SW 1271 (cell line): ENCODE data around the gene ACSL6.

Source experiments
- DNase-seq, 2 experiments: peaks; one replicate each; lab custom pipeline; 2025; lab: John Stamatoyannopoulos, UW

ACSL6 gene

DNA sequence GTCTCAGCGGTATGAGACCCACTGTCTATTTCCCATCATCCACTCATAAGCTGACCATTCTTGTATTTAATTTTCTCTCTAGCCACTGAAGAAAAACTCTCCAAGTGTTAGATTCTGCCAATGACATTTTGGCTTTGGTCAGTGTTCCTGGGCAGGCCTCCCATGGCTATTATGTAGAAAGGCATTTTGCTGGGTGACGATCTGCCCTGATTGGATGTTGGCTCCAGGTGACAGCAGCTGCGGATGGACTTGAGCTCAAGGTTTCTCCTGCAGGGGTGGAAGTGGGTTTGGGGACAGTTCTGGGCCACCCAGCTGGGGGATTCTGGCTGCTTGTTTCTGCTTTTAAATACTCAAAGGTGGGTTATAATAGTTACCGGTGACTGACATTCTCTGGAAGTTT, 31.6 kb downstream of the ACSL6 start:
- DNase-seq = no peak

DNA sequence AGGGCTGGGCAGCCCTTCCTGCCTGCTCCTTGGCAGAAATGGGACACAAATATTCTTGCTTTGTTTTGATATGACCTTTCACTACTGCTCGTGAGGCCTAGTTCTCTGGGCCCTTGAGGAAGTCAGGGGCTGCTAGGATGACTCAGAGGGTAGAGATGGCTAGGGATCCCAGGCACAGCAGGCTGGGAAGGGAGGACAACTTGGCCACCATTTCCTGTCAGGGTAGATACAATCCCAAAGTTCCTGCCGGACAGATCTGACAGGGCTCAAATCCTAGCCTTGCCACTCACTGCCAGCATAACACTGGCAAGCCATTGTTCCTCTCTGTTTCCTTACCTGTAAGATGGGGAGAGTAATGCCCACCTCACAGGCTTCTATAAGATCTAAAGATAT, 34.2 kb downstream of the ACSL6 start:
- DNase-seq = no peak

DNA sequence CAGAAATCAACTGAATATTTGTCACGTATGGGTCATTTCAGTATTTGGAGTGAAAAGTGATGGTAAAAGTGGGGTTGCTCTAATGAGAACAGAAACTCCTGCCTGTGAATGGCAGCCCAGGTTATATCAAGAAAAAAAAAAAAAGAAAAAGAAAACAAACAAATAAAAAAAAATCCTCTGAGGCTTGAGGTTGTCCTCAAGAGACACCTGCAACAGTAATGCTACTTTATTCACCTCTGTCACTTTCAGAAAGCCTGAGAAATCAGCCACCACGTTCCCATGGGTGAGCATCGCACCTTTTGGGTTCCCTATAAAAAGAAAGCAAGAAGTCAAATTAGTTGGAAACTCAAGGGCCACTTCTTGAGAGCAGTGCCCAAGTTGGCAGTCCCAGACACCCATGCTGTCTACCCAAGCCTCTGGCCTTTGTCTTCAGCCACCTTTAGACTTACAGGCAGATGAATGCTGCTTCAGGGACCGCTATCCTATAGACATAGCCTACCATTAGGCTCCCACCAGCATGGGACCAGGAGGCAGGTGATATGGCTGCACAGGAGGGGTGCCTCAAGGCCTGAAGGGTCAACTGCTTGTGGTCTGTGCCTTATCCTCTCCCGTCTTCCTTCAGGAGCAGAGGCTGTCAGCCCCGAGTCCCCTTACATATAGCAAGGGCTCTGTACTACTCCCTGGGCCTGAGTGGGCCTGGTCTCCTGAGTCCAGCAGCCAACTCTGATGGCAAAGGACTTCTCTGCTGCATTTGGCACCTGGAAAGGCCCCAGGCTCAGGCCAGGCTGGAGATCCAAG, 34.8 kb downstream of the ACSL6 start:
- no peak for DNase-seq

DNA sequence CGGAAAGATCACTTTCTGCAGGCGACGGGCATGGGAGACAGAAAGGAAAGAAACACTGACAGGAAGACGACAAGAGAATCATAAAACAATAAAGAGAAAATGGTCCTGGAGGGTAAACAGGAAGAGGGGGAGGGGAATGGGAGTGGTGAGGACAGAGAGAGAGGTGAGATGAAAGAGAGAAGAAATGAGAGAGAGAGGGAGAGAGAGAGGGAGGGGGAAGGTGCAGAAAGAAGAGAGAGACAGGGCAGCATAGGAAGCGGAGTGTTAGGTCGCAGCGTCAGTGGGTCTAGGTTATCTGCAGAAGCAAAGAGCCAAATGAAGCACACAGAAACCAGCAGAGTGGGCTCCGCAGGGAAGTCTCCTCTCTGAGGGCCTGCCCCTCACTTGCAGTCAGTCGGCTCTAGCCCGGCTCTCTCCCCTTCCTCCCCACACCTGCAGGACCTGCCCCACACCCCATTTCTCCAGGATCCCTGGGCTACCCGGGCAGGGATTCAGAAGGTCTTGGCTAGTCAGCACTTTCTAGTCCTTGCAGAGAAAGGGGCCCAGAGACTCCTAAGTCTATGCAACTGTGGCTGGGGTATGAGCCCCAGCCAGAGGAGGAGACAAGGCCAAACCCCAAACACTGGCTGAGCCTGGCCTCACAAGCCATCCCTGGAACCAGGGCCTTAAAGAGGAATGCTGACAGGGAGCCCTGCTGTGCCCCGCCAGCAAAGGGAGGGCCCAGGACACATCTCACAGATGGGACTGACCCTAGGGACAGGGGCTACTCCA, 36.3 kb downstream of the ACSL6 start:
- no peak for DNase-seq

DNA sequence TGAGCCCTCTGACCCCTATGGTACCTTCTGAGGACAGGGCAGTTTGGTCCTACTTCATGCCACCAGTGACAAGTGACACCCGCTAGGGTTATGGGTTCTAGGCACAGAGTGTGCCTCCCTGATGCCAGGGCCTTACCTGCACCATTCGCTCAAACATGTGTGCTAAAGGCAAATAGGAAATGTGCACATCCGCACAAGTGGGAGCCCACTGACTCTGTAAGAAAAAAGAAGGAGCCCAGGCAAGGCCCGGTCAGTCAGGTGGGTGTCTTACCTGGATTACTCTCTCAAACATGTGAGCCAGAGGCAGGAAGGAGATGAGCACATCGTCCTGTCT, 36.9 kb downstream of the ACSL6 start:
- no peak for DNase-seq

DNA sequence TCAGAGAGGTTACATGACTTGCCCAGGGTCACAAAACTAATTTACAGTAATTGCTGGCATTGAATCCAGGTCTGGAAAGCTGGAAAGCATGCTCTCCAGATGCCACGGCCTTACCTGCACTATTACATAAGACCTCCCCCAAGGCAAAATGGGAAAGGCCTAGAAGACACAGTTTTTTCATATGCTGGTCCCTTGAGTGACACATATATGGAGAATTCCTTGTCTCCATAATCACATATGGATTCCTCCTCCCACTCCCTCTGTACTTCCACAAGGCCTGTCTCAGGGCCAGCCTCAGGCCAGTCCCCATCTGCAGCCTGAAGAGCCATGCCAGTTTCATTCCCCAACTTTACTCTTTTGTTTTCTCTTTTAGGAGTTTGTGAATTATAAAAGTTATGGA, 37.4 kb downstream of the ACSL6 start:
- DNase-seq = no peak

DNA sequence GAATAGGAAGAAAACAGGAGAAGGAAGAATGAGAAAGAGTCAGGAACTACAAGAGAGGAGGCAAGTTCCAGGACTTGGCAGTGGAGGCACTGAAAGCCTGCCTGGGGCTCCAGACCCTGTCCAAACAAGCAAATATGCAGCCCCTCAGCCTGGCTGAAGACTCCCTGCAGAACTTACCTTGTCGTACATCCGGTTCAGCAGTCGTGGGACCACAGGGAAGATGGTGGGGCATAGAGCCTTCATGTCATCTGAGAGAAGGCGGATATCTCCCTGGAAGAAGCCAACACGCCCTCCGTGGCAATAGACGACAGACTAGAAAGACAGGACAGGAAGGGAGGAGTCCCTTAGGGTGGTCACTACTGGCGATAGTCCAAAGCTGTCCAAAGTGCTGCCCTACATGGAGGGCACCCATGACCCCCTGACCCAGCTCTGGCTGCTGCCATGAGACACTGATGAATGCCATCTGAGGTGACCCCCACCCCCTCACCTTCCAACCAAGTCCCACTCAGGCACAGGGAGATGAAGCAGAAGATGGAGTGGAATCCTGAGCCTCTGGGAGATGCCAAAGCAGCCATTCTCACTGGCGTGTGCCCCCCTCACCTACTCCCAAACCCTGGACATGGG, 38.3 kb downstream of the ACSL6 start:
- DNase-seq = no peak

DNA sequence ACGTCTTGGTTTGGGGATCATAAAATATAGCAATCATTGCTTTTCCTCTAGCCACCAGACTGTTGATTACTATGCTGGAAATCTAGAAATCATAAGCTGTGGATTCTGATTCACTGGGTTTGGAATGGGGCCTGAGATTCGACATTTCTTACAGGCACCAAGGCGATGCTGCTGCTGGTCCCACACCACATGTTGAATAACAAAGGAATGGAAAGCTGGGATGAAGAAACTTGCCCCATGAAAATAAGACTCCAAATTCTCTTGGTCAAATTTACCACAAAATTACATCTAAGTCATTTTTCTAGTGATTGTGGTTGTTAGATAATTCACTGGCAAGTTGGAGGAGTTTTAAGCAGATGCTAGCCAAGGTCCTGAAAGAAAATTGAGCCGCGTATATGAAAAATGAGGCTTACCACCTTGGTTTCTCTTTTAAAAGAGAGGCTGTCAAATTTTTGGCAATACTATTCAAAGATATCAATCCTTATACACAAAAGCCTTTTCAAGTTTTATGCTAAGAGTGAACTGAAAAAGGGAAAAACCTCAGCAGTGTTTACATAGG, 43.0 kb downstream of the ACSL6 start:
- no peak for DNase-seq

DNA sequence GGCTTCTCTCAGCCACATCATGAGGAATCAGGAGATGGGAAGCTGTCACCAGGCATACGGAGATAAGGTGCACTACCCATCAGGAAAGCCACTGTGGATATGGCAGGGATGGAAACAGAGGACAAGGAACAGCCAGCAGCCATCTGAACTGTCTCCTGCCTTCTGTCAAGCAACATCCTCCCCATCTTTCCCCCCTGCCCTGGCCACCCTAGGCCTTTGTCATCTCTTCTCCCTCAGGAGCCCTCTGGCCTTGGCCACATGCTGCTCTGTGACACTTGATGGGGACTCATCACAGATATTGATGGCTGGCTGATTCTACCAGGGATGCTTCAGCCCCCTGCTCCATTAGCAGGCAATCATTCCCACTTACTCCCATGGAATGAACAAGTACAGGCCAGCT, 44.9 kb downstream of the ACSL6 start:
- no peak for DNase-seq

DNA sequence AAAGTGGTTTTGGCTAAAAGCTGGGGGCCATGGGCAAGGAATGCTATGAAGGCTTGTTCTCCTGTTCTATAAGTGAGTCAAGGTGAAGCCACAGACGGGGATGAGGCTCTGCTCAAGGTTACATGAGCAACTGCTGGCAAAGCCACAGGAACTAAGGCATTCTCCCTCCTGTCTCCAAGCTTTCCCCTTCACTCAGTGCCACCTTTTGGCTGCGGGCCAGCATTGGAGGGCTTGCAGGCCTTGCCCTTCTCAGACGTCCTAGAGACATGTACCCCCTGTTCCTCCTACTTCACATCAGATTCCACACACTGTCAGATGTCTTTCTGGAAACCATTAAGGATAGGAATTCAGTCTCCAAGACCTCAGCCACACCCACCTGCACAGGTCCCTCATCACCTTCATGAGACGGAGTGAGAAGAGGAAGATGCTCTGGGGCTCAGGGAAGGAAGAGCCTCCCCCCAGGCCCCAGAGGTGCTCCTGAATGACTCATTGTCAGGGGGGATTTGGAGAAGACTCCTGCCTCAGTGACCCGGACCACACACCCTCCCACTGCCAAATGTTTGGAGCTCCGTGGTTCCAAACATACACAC, 45.5 kb downstream of the ACSL6 start:
- DNase-seq = no peak

DNA sequence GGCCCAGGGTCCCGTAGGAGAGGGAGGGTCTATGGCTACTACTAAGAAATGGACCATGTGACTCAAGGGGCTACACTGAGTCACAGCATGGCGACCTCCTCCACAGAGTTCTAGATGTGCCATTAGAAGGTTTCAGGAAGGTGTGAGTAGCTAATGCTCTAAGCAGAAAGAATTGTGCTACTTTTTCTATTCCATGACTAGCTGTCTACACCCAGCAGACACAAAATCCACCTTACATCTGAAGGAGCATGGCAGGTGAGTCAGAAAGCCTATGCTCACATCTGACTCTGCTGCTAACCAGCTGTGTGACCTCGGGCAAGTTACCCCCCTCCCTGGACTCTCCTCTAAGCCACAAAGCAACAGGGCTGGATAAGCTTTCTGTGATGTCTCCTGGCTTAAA, 51.6 kb downstream of the ACSL6 start:
- no peak for DNase-seq

DNA sequence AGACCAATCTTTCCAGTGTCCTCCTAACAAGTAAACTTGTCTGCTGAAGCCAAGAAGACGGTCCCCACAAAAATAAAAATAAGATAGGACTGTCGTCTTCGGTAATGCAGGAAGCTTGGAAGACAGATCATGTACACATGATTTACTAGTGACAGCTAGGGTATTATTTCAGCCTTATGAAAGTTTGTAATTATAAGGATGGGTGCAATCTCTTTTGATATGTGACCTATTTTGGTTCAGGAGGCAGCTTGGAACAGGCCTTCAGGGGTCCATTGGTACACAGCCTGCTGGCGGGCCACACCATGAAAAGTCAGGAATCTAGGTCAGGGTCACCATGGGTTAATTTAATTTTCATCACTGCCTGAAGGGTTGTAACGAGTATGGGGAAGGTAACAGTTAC, 52.3 kb downstream of the ACSL6 start:
- DNase-seq = no peak

DNA sequence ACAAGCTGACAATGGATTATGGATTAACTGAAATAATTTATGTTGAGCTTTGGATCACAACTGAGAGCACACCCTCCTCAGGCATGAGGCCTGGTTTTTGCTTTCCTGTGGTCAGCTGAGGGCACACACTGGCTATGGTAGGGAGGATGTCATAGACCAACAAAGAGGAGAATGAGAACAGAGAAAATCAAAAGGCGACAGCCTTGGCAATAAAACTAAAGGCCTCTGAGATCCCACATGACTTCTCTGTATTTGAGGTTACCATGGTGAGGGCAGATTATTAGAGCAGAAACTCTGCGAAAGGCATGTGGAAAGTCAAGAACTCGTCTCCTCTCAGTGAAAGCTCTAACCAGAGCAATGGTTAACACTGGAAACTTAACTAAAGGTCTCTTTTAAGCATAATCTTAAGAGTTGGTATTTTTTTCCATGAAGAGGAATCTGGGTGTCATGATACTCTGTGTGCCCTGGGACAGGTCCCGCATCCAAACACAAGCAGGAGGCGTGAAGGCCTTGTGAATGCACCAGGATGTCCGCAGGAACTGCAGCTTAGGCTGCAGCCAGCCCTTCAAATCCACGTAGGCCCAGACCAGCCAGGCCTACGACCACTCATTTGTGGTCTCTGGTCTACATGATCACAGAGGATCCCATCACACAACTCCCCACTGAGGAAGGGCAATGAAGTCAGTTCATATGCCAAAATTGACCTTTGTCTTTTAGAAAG, 53.6 kb downstream of the ACSL6 start:
- DNase-seq = no peak

DNA sequence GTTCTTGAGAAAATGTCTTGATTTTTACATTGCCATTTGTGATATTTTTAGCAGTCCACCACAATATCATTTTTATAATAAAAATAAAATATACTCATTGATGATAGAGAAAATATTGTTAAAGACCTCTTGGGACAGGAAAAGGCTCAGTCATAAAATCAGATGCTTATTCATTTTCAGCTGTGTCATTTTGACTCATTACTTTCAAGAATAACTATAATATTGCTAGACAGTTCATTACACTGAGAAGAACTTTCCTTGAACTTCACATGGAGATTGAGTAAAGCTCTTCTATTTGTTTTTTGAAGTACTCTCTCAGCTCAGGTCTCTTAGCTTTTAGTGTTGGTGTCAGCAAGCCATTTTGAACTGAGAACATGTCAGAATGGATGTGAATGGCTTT, 57.5 kb downstream of the ACSL6 start:
- DNase-seq = no peak

DNA sequence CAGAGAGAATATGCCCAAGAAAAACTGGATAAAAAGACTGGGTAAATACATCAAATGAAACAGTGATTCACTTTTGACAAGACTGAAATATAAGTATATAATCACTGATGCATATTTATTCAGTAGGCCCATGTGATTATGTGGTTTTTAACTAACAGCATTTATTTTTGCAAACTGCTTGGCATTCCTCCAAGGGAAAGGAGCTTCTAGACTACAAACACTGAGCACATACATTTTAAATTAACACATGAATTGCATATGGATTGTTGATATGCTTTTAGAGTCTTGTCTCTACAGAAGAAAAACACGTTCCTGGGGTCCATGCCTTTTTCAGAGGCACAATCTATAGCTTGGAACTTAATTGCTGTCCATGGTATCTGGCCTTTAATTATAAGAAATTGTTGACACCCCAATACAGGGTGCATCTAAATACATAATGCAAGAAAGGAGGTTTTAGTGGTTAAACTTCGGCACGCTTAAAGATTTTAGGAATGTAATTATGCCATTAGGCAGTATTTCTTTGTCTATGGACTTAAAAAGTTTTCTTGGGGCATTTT, 59.1 kb downstream of the ACSL6 start:
- no peak for DNase-seq

DNA sequence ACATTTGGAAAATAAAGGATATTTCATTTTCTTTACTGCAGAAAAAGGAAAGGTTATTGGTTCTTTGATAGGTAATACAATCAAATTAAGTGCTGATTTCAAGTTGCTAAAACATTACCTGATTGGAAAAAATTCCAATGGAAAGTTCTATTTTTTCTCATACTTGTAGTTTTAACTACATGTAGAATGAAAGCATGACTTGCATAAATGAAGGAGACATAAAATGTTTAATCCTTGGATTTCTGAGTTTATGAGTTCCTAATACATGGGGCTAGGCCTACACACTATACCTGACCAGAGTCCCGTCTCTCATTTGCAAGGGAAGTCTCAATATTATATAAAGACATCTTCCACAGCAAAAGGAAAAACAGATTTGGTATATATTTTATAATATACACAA, 60.8 kb downstream of the ACSL6 start:
- DNase-seq = no peak

DNA sequence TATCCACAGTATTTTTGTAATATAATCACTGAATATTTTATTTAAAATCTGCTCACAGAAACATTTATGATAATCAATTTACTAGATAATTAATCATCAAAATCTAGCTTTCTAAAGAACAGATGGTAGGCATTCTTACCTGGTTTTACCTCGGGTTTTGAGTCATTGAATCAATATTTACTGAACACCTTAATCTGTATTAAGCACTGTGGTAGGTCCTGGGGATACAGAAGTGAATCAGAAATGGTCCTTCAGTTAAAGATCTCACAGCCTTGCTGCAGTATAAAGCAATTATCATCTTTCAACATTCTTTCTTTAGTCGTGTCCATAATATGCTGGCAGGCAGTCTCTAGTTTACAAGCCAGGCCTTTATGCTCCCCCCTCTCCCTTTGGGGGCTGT, 64.0 kb downstream of the ACSL6 start:
- no peak for DNase-seq

DNA sequence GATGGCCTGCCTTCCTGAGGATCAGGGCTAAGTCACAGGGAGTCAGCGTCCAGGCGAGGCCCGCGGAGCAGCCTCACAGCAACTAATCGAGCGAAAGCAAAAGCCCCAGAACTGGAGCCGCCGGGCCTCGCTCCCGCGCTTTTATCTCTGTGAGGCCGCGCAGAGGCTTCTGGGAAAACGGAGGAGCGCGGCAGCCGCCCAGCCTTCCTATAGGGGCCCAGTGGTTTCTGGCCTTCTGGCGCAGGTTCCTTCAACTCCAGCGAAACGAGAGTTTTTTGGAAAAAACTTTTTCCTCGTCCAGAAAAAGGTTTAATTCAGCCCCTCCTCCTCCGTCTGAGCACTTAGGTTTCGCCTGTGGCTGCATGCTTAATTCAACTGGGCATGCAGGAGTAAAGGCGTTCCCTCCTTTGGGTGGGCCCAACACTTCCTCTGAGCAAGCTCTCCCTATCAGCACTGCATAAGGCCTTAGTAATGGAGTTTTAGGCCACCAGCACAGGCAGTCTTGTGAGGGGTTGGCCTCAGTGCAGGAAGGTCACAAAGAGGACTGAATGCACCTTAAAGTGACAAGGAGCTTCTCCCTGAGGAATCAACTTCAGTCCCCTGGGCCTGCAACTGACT, 65.8 kb downstream of the ACSL6 start, which contains the start of gene MEIKIN:
TSS of gene MEIKIN (minus strand) at position 113 of the 618 bp plus-strand sequence. CDS start 158 bp downstream, outside the sequence.
- no peak for DNase-seq

DNA sequence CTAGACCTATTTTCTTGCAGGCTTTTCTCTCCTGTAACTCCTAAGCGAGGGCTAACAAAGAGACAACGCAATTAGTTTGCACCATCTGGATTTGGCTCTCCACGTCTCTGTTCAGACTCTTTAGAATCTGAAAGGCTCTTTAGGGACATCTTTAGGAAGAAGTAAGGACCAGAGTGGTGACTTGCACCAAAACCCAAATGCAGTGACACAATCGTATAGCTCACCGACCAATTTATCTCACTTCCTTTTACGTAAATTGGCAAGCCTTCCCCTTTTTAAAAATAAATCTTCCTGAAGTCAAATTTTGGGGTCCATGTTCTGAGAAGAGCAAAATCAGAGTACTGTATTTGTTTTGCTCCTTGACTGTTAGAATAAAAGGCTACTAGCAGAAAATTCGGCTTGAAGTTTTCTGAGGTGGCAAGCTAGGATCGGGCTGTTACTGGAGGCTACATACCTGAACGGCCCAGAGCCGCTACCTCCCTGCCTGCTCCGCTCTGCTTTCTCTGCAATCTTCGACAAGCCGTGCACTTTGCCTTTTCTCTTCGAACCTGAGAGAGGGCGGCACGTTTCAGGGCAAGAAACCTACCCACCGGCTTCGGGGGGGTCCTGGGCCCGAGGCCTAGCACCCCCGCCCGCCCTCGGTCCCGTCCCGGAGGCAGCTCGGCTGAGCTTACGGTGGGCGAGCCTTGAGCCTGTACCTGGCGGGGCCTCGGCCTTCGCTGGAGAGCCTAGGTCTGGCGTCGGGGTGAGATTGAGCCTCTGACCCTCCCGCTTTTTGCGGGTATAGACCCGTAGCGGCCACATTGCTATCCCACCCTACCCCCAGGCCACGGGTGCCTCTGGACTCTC, 66.5 kb downstream of the ACSL6 start:
- no peak for DNase-seq

DNA sequence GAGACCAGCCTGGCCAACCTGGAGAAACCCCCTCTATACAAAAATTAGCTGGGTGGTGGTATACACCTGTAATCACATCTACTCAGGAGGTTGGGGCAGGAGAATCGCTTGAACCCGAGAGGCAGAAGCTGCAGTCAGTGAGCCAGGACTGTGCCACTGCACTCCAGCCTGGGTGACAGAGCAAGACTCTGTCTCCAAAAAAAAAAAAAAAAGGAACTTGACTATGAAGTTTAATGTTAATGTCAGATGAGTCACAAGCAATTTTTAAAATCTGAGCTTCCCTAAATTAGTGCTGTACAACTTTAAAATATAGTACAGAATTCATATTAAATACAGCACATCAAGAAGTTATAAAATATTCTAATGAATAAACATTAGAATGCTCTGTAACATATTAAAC, 67.5 kb downstream of the ACSL6 start:
- no peak for DNase-seq
